Vagina (tissue), 2 donors: ENCODE results near the gene ATOH8.

ENCODE experiments used
- POLR2A ChIP-seq, 2 donors: fragments of 450-650 bp; IDR thresholded peaks; one replicate each; pipeline ENCODE4 v1.6.1; 2017; ENCODE audit warnings: antibody characterized with exemption in 2 of 2, mild to moderate bottlenecking in 2 of 2, moderate library complexity in 2 of 2
- POLR2AphosphoS5 ChIP-seq, 2 donors: sonication (generic); formaldehyde crosslinking; IDR thresholded peaks; one replicate each; pipeline ENCODE4 v1.9.0; 2017; ENCODE audit warnings: antibody characterized with exemption in 2 of 2, mild to moderate bottlenecking in 2 of 2, low read depth in 1 of 2; ENCODE audit not compliant: insufficient read depth in 1 of 2
- TF ChIP-seq, protein P1 (sequence below), 3 experiments: fragments of 450-650 bp in 2 of 3; fragments of 200-600 bp in 1 of 3; sonication (generic) in 1 of 3; IDR thresholded peaks; one replicate each; pipeline ENCODE4 v1.5.1; 2017 to 2019; ENCODE audit warnings: antibody characterized with exemption in 3 of 3, mild to moderate bottlenecking in 2 of 3, moderate library complexity in 2 of 3

DNA sequence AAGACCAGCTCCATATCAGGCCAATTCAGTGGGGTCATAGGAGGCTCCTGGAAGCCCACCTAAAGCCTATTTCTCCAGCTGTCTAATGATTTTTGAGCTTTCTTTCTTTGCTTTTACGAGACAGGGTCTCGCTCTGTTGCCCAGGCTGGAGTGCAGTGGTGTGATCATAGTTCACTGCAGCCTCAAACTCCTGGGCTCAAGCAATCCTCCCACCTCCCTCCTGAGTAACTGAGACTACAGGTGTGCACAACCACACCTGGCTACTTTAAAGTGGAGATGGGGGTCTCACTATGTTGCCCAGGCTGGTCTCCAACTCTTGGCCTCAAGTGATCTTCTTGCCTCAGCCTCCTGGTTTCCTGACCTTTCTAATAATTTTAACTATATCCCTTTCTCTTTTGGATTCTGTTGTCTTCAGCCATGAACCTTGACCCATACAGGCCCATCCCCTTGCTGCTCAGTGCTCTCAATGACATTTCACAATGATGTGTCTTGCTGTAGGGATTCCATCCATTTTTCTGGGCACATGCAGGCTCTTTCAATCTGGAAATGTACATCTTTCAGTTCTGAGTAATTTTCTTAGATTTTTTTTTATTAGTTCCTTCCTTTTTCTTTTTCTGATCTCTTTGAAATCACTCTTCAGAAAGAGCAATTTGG, 30.0 kb upstream of the ATOH8 start:
- TF ChIP-seq, protein P1, sequence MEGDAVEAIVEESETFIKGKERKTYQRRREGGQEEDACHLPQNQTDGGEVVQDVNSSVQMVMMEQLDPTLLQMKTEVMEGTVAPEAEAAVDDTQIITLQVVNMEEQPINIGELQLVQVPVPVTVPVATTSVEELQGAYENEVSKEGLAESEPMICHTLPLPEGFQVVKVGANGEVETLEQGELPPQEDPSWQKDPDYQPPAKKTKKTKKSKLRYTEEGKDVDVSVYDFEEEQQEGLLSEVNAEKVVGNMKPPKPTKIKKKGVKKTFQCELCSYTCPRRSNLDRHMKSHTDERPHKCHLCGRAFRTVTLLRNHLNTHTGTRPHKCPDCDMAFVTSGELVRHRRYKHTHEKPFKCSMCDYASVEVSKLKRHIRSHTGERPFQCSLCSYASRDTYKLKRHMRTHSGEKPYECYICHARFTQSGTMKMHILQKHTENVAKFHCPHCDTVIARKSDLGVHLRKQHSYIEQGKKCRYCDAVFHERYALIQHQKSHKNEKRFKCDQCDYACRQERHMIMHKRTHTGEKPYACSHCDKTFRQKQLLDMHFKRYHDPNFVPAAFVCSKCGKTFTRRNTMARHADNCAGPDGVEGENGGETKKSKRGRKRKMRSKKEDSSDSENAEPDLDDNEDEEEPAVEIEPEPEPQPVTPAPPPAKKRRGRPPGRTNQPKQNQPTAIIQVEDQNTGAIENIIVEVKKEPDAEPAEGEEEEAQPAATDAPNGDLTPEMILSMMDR (IDR thresholded peaks at IDR 0.05) = no peak
- TF ChIP-seq POLR2A (IDR thresholded peaks at IDR 0.05) (no peak), POLR2AphosphoS5 (IDR thresholded peaks at IDR 0.05; ENCODE audit: insufficient read depth in 1 of 2, low read depth in 1 of 2) (no peak)
